Peyer's patch (tissue), 4 donors: ENCODE data around the gene DMAP1.

Experiments used
- POLR2A ChIP-seq, 2 donors: fragments of 450-650 bp; IDR thresholded peaks; one replicate each; pipeline ENCODE4 v1.5.1; 2017; ENCODE audit warnings: antibody characterized with exemption in 2 of 2, mild to moderate bottlenecking in 2 of 2, moderate library complexity in 2 of 2
- TF ChIP-seq, protein P1 (sequence below), 6 experiments: fragments of 450-650 bp in 4 of 6; fragments of 200-600 bp in 2 of 6; sonication (generic) in 1 of 6; IDR thresholded peaks; one replicate each; pipeline ENCODE4 v1.5.1; 2017 to 2019; ENCODE audit warnings: antibody characterized with exemption in 6 of 6, mild to moderate bottlenecking in 3 of 6, moderate library complexity in 1 of 6

DNA sequence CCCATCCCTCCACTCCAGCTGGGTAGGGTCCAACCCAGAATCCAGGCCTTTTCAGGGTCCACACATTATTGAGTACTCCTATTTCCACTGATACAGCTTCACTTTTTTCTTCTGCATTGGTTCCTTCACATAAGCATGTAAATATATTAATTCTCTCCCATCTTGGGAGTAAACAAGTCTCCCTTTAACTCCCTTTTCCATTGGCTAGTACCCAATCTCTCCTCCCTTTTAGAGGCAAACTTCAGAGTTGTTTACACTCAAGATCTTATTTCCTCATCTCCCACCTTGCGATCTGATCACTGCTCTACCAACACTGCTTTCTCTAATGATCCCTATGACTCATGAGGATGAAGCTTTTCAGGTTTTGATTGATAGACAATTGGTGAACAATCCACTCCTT, 20.3 kb downstream of the DMAP1 start:
- TF ChIP-seq, protein P1, sequence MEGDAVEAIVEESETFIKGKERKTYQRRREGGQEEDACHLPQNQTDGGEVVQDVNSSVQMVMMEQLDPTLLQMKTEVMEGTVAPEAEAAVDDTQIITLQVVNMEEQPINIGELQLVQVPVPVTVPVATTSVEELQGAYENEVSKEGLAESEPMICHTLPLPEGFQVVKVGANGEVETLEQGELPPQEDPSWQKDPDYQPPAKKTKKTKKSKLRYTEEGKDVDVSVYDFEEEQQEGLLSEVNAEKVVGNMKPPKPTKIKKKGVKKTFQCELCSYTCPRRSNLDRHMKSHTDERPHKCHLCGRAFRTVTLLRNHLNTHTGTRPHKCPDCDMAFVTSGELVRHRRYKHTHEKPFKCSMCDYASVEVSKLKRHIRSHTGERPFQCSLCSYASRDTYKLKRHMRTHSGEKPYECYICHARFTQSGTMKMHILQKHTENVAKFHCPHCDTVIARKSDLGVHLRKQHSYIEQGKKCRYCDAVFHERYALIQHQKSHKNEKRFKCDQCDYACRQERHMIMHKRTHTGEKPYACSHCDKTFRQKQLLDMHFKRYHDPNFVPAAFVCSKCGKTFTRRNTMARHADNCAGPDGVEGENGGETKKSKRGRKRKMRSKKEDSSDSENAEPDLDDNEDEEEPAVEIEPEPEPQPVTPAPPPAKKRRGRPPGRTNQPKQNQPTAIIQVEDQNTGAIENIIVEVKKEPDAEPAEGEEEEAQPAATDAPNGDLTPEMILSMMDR (IDR thresholded peaks at IDR 0.05) = no peak
- no peak for TF ChIP-seq POLR2A (IDR thresholded peaks at IDR 0.05)
